MM.1S (cell line): ENCODE measurements around the gene ATP2A2.
"Not testable (repeated sequence)": the region's sequence is repeated elsewhere in the genome, so short reads cannot be mapped to it uniquely, and the experiment has no call there.

ENCODE experiments used
- DNase-seq: peaks from one replicate; pipeline ENCODE4 v3.0.0-alpha.2; 2015
- H2AFZ ChIP-seq: fragments of 300-600 bp; sonication (generic); 2 replicates; pipeline ENCODE4 v1.6.0; 2016; ENCODE audit warnings: antibody characterized with exemption, low read length
- H3F3A ChIP-seq: fragments of 300-600 bp; sonication (generic); 2 replicates; pipeline ENCODE4 v1.6.1; 2016; ENCODE audit warnings: mild to moderate bottlenecking, antibody characterized with exemption, low read length, moderate library complexity, mixed read lengths; ENCODE audit not compliant: insufficient read depth
- H3K27ac ChIP-seq: fragments of 300-600 bp; sonication (generic); 2 replicates; pipeline ENCODE4 v1.5.1; 2016; ENCODE audit warnings: mild to moderate bottlenecking, low read length
- H3K27me3 ChIP-seq: fragments of 300-600 bp; sonication (generic); replicated peaks from 2 replicates; pipeline ENCODE4 v1.6.0; 2016; ENCODE audit warnings: low read length; ENCODE audit not compliant: insufficient read depth
- H3K36me3 ChIP-seq: fragments of 300-600 bp; sonication (generic); replicated peaks from 2 replicates; pipeline ENCODE4 v1.6.1; 2016; ENCODE audit warnings: mild to moderate bottlenecking, low read length, mixed read lengths; ENCODE audit not compliant: insufficient read depth
- H3K4me1 ChIP-seq: fragments of 300-600 bp; sonication (generic); 2 replicates; pipeline ENCODE4 v1.6.1; 2016; ENCODE audit warnings: low read length, mixed read lengths
- H3K4me2 ChIP-seq: fragments of 300-600 bp; sonication (generic); 2 replicates; pipeline ENCODE4 v1.6.0; 2016; ENCODE audit warnings: low read depth, low read length
- H3K4me3 ChIP-seq: fragments of 300-600 bp; sonication (generic); 2 replicates; pipeline ENCODE4 v1.5.1; 2016; ENCODE audit warnings: low read length, mixed read lengths
- H3K79me2 ChIP-seq: fragments of 300-600 bp; sonication (generic); 2 replicates; pipeline ENCODE4 v1.6.1; 2016; ENCODE audit warnings: mixed run types, low read length, mixed read lengths
- H3K9ac ChIP-seq: fragments of 300-600 bp; sonication (generic); 2 replicates; pipeline ENCODE4 v1.6.1; 2016; ENCODE audit warnings: low read length, mixed read lengths
- H3K9me2 ChIP-seq: fragments of 300-600 bp; sonication (generic); replicated peaks from 2 replicates; pipeline ENCODE4 v1.6.1; 2016; ENCODE audit warnings: mild to moderate bottlenecking, low read length, mixed read lengths; ENCODE audit not compliant: insufficient read depth
- H3K9me3 ChIP-seq: fragments of 300-600 bp; sonication (generic); replicated peaks from 2 replicates; pipeline ENCODE4 v1.6.1; 2016; ENCODE audit warnings: mild to moderate bottlenecking, low read length, mixed read lengths; ENCODE audit not compliant: insufficient read depth
- H4K20me1 ChIP-seq: fragments of 300-600 bp; sonication (generic); 2 replicates; pipeline ENCODE4 v1.6.1; 2016; ENCODE audit warnings: mild to moderate bottlenecking, low read length, moderate library complexity, mixed read lengths; ENCODE audit not compliant: insufficient read depth
- EZH2 ChIP-seq: fragments of 300-600 bp; sonication (generic); optimal IDR thresholded peaks from 2 replicates; pipeline ENCODE3; 2017; ENCODE audit warnings: low read depth, mild to moderate bottlenecking, antibody characterized with exemption, low read length, mixed read lengths
- EZH2phosphoT487 ChIP-seq: fragments of 300-600 bp; sonication (generic); IDR thresholded peaks from 2 replicates; pipeline ENCODE4 v1.6.1; 2018; ENCODE audit warnings: antibody characterized with exemption, low read length
- TF ChIP-seq, protein P1 (sequence below): fragments of 300-600 bp; sonication (generic); IDR thresholded peaks from 2 replicates; pipeline ENCODE4 v1.5.1; 2016; ENCODE audit warnings: antibody characterized with exemption, low read length, mixed read lengths

ATP2A2 gene

DNA sequence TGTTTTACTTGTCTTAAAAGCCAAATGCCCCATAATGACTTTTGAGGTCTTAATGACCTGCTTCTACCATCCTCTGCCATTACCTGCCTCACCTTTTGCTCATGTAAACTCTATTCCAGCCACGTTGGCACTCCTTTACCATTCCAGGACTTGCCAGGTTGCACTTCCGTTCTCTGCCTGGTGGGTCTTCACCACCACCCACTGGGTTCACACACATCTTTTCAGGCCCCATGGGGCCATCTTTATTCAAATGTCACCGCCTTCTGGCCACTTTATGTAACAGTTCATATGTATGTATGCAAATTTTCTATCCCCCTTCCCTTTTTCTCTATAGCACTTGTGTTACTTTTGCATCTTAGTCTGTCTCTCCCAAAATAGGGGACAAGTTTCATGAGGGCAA, 57.7 kb downstream of the ATP2A2 start:
- Histone ChIP-seq H3K9me2 (no peaks in the 10 kb centered on the region), H3K4me3 (no peak overlapping the region), H3K9ac (no peak overlapping the region), H3K36me3 (no peaks in the 10 kb centered on the region; the same call in 1 of the 2 replicates), H3K9me3 (no peaks in the 10 kb centered on the region), H3F3A (no peaks in the 10 kb centered on the region), H4K20me1 (no peaks in the 10 kb centered on the region), H3K4me2 (no peak overlapping the region), H3K79me2 (0 out of 2 replicates have a peak, but pooled peaks cover 5% of the 10 kb centered on the region), H3K27me3 (no peaks in the 10 kb centered on the region), H3K4me1 (no peaks in the 10 kb centered on the region), H2AFZ (no peak overlapping the region), H3K27ac (no peak overlapping the region)
- DNase-seq = no peak
- TF ChIP-seq EZH2 = no peak
- TF ChIP-seq EZH2phosphoT487 = no peak

DNA sequence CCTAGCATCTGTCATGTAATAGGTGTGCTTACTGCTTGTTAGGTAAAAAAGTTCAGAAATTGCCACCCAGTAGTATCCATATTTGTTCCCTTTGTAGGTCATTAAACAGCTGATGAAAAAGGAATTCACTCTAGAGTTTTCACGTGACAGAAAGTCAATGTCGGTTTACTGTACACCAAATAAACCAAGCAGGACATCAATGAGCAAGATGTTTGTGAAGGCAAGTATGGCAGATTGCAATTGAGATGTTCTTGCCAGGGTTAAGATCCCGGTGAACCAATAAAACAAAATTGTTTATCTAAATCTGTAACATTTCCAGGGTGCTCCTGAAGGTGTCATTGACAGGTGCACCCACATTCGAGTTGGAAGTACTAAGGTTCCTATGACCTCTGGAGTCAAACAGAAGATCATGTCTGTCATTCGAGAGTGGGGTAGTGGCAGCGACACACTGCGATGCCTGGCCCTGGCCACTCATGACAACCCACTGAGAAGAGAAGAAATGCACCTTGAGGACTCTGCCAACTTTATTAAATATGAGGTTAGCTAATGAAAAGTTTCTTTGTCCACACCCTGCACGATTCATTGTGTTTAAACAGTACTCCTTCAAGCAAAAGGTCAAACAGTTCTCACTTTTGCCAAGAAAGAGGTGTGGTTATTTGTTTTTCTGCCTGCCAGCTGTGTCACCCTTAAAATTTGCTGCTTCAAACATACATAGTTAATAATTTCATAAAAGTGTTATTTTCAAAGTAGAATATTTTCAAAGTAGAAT, 58.3 kb downstream of the ATP2A2 start:
- TF ChIP-seq EZH2 (no peak), EZH2phosphoT487 (no peak)
- TF ChIP-seq, protein P1, sequence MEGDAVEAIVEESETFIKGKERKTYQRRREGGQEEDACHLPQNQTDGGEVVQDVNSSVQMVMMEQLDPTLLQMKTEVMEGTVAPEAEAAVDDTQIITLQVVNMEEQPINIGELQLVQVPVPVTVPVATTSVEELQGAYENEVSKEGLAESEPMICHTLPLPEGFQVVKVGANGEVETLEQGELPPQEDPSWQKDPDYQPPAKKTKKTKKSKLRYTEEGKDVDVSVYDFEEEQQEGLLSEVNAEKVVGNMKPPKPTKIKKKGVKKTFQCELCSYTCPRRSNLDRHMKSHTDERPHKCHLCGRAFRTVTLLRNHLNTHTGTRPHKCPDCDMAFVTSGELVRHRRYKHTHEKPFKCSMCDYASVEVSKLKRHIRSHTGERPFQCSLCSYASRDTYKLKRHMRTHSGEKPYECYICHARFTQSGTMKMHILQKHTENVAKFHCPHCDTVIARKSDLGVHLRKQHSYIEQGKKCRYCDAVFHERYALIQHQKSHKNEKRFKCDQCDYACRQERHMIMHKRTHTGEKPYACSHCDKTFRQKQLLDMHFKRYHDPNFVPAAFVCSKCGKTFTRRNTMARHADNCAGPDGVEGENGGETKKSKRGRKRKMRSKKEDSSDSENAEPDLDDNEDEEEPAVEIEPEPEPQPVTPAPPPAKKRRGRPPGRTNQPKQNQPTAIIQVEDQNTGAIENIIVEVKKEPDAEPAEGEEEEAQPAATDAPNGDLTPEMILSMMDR = no peak
- Histone ChIP-seq H3K4me1 (no peaks in the 10 kb centered on the region), H4K20me1 (no peaks in the 10 kb centered on the region), H3K27ac (no peak overlapping the region), H3K79me2 (0 out of 2 replicates have a peak, but pooled peaks cover 5% of the 10 kb centered on the region), H3F3A (no peaks in the 10 kb centered on the region), H3K9me3 (no peaks in the 10 kb centered on the region), H3K9me2 (no peaks in the 10 kb centered on the region), H3K27me3 (no peaks in the 10 kb centered on the region), H3K4me3 (no peak overlapping the region), H2AFZ (no peak overlapping the region), H3K9ac (no peak overlapping the region), H3K4me2 (no peak overlapping the region), H3K36me3 (peaks cover 3% of the 10 kb centered on the region; the same call in 1 of the 2 replicates)
- no peak for DNase-seq

DNA sequence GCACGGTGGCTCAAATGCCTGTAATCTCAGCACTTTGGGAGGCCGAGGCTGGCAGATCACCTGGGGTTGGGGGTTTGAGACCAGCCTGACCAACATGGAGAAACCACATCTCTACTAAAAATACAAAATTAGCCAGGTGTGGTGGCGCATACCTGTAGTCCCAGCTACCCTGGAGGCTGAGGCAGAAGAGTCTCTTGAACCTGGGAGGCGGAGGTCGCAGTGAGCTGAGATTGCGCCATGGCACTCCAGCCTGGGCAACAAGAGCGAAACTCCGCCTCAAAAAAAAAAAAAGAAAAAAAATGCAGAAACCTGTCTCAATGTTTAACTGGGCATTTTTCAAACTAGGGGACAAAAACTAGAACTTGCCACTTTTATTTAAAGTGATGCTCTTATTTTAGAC, 59.2 kb downstream of the ATP2A2 start:
- not testable (repeated sequence) for H3K79me2 ChIP-seq

DNA sequence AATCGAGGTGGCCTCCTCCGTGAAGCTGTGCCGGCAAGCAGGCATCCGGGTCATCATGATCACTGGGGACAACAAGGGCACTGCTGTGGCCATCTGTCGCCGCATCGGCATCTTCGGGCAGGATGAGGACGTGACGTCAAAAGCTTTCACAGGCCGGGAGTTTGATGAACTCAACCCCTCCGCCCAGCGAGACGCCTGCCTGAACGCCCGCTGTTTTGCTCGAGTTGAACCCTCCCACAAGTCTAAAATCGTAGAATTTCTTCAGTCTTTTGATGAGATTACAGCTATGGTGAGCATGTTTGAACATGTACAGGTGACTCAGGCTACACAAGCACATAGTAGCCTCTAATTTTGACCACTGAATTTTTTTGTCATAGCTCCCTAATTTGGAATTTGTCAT, 59.7 kb downstream of the ATP2A2 start:
- H4K20me1 ChIP-seq = no peaks in the 10 kb centered on the region
- no peaks in the 10 kb centered on the region for H3F3A ChIP-seq
- H3K4me3 ChIP-seq = no peak overlapping the region
- no peak overlapping the region for H3K4me2 ChIP-seq
- H3K27me3 ChIP-seq = no peaks in the 10 kb centered on the region
- H3K9me2 ChIP-seq = no peaks in the 10 kb centered on the region
- H2AFZ ChIP-seq = no peak overlapping the region
- no peak for DNase-seq
- no peak overlapping the region for H3K9ac ChIP-seq
- no peaks in the 10 kb centered on the region for H3K9me3 ChIP-seq
- peaks cover 3% of the 10 kb centered on the region; the same call in 1 of the 2 replicates for H3K36me3 ChIP-seq
- no peak for TF ChIP-seq EZH2
- TF ChIP-seq, protein P1 = no peak
- no peak for TF ChIP-seq EZH2phosphoT487
- H3K4me1 ChIP-seq = no peaks in the 10 kb centered on the region
- no peak overlapping the region for H3K27ac ChIP-seq
- H3K79me2 ChIP-seq = 0 out of 2 replicates have a peak, but pooled peaks cover 5% of the 10 kb centered on the region

More for the DNA sequence above, 59.2 kb downstream of the ATP2A2 start:
- not testable (repeated sequence) for H4K20me1 ChIP-seq, H3K9me3 ChIP-seq, H2AFZ ChIP-seq, DNase-seq, H3K27ac ChIP-seq, H3K4me2 ChIP-seq, H3K4me3 ChIP-seq, H3F3A ChIP-seq, H3K36me3 ChIP-seq, H3K9ac ChIP-seq, H3K9me2 ChIP-seq, H3K4me1 ChIP-seq, H3K27me3 ChIP-seq
